GM23338 (cell line): ENCODE data around the gene IGF2BP2.

Experiments used
- POLR2AphosphoS5 ChIP-seq: IDR thresholded peaks from 2 replicates; pipeline ENCODE4 v1.6.1; 2016; ENCODE audit warnings: antibody characterized with exemption, low read depth
- TF ChIP-seq, protein P1 (sequence below), 2 experiments: fragments of 200-600 bp in 1 of 2; sonication (generic) in 1 of 2; conservative IDR thresholded peaks; 2 replicates each; pipeline versions ENCODE4 v1.5.1 to v1.6.1; 2016 to 2017; ENCODE audit warnings: antibody characterized with exemption in 2 of 2, low read depth in 2 of 2, mild to moderate bottlenecking in 2 of 2, moderate library complexity in 1 of 2
- TF ChIP-seq, protein P2 (sequence below): IDR thresholded peaks from one replicate; pipeline ENCODE4 v1.6.1; 2018; ENCODE audit warnings: antibody characterized with exemption; ENCODE audit not compliant: unreplicated experiment

DNA sequence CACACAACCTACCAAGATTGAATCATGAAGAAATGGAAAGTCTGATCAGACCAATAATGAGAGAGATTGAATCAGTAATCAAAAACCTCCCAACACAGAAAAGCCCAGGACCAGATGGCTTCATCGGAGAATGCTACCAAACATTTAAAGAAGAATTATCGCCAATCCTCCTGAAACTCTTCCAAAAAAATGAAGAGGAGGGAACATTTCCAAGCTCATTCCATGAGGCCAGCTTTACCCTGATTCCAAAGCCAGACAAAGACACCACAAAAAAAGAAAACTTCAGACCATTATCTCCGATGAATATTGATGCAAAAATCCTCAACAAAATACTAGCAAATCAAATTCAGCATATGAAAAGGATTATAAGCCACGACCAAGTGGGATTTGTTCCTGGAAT lies 144.6 kb downstream of the IGF2BP2 start:
- TF ChIP-seq, protein P1, sequence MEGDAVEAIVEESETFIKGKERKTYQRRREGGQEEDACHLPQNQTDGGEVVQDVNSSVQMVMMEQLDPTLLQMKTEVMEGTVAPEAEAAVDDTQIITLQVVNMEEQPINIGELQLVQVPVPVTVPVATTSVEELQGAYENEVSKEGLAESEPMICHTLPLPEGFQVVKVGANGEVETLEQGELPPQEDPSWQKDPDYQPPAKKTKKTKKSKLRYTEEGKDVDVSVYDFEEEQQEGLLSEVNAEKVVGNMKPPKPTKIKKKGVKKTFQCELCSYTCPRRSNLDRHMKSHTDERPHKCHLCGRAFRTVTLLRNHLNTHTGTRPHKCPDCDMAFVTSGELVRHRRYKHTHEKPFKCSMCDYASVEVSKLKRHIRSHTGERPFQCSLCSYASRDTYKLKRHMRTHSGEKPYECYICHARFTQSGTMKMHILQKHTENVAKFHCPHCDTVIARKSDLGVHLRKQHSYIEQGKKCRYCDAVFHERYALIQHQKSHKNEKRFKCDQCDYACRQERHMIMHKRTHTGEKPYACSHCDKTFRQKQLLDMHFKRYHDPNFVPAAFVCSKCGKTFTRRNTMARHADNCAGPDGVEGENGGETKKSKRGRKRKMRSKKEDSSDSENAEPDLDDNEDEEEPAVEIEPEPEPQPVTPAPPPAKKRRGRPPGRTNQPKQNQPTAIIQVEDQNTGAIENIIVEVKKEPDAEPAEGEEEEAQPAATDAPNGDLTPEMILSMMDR (conservative IDR thresholded peaks at IDR 0.05; ENCODE audit: low read depth in 2 of 2): no peak
- TF ChIP-seq POLR2AphosphoS5: no peak
- TF ChIP-seq, protein P2, sequence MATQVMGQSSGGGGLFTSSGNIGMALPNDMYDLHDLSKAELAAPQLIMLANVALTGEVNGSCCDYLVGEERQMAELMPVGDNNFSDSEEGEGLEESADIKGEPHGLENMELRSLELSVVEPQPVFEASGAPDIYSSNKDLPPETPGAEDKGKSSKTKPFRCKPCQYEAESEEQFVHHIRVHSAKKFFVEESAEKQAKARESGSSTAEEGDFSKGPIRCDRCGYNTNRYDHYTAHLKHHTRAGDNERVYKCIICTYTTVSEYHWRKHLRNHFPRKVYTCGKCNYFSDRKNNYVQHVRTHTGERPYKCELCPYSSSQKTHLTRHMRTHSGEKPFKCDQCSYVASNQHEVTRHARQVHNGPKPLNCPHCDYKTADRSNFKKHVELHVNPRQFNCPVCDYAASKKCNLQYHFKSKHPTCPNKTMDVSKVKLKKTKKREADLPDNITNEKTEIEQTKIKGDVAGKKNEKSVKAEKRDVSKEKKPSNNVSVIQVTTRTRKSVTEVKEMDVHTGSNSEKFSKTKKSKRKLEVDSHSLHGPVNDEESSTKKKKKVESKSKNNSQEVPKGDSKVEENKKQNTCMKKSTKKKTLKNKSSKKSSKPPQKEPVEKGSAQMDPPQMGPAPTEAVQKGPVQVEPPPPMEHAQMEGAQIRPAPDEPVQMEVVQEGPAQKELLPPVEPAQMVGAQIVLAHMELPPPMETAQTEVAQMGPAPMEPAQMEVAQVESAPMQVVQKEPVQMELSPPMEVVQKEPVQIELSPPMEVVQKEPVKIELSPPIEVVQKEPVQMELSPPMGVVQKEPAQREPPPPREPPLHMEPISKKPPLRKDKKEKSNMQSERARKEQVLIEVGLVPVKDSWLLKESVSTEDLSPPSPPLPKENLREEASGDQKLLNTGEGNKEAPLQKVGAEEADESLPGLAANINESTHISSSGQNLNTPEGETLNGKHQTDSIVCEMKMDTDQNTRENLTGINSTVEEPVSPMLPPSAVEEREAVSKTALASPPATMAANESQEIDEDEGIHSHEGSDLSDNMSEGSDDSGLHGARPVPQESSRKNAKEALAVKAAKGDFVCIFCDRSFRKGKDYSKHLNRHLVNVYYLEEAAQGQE: no peak
